K562 (cell line): Measurements from ENCODE around the gene HSD11B1L. TPM values are rescaled to one million over a fixed set of nuclear protein-coding genes. Genes with fewer than 3 reads are reported as not detected.

Source experiments
- ARNT ChIP-seq, 2 experiments: fragments of 450-650 bp; IDR thresholded peaks; 2 replicates each; pipeline ENCODE4 v1.6.1; 2016; ENCODE audit warnings: mild to moderate bottlenecking in 1 of 2
- E4F1 ChIP-seq: fragments of 250-450 bp; sonication (Bioruptor Pico); IDR thresholded peaks from 2 replicates; pipeline ENCODE4 v1.5.0; 2021; ENCODE audit warnings: mild to moderate bottlenecking, borderline replicate concordance
- EZH2 ChIP-seq: IDR thresholded peaks from 2 replicates; pipeline ENCODE4 v1.6.1; 2012; ENCODE audit warnings: low read depth, mild to moderate bottlenecking, inconsistent platforms, low read length, borderline replicate concordance
- FOXJ3 ChIP-seq: sonication (generic); formaldehyde crosslinking; IDR thresholded peaks from 2 replicates; pipeline ENCODE4 v1.4.0; 2020; ENCODE audit warnings: mild to moderate bottlenecking, missing genetic modification reagents
- FOXM1 ChIP-seq, 2 experiments: fragments of 450-650 bp in 1 of 2; sonication (generic) in 1 of 2; formaldehyde crosslinking in 1 of 2; IDR thresholded peaks; 2 replicates each; pipeline versions ENCODE4 v1.6.1 to v1.9.0; 2017 to 2022; ENCODE audit warnings: low read depth in 2 of 2, mild to moderate bottlenecking in 2 of 2, missing genetic modification reagents in 1 of 2, moderate library complexity in 1 of 2
- HDGF ChIP-seq: fragments of 450-650 bp; IDR thresholded peaks from 2 replicates; pipeline ENCODE4 v1.6.1; 2016
- HEY1 ChIP-seq: fragments of 250-450 bp; sonication (Bioruptor Pico); IDR thresholded peaks from 2 replicates; pipeline ENCODE4 v1.5.0; 2020; ENCODE audit warnings: mild to moderate bottlenecking, moderate library complexity, borderline replicate concordance
- HMBOX1 ChIP-seq: sonication (generic); IDR thresholded peaks from 2 replicates; pipeline ENCODE4 v1.6.1; 2016
- MCM2 ChIP-seq: fragments of 450-650 bp; IDR thresholded peaks from 2 replicates; pipeline ENCODE4 v1.6.1; 2017; ENCODE audit warnings: low read depth, mild to moderate bottlenecking
- NBN ChIP-seq: fragments of 450-650 bp; IDR thresholded peaks from 2 replicates; pipeline ENCODE4 v1.6.1; 2016; ENCODE audit warnings: low read depth, mild to moderate bottlenecking
- NR4A1 ChIP-seq, 2 experiments: fragments of 250-450 bp in 1 of 2; fragments of 450-650 bp in 1 of 2; sonication (Bioruptor Pico) in 1 of 2; IDR thresholded peaks; 2 replicates each; pipeline versions ENCODE4 v1.4.0 to v1.6.1; 2016 to 2020; ENCODE audit warnings: mild to moderate bottlenecking in 2 of 2, missing compliant biosample characterization in 1 of 2, missing genetic modification characterization in 1 of 2, moderate library complexity in 1 of 2
- PCBP2 ChIP-seq: fragments of 200-400 bp; formaldehyde crosslinking; IDR thresholded peaks from 2 replicates; pipeline ENCODE4 v1.6.1; 2018; ENCODE audit warnings: low read length, low read depth, mild to moderate bottlenecking, moderate library complexity; ENCODE audit not compliant: poor library complexity, severe bottlenecking
- PHF20 ChIP-seq: fragments of 450-650 bp; IDR thresholded peaks from 2 replicates; pipeline ENCODE4 v1.6.1; 2018; ENCODE audit not compliant: partially characterized antibody
- SOX6 ChIP-seq: fragments of 450-650 bp; IDR thresholded peaks from 2 replicates; pipeline ENCODE4 v1.6.1; 2014; ENCODE audit warnings: mild to moderate bottlenecking
- SREBF2 ChIP-seq: sonication (generic); formaldehyde crosslinking; IDR thresholded peaks from 2 replicates; pipeline ENCODE4 v1.4.0; 2020; ENCODE audit warnings: mild to moderate bottlenecking, missing genetic modification reagents
- ZKSCAN8 ChIP-seq: fragments of 200-800 bp; sonication (Bioruptor generic); IDR thresholded peaks from 2 replicates; pipeline ENCODE4 v1.6.1; 2016; ENCODE audit warnings: missing genetic modification characterization, missing compliant biosample characterization
- ZNF24 ChIP-seq: fragments of 450-650 bp; IDR thresholded peaks from 2 replicates; pipeline ENCODE4 v1.6.1; 2016
- ZNF354B ChIP-seq: fragments of 250-450 bp; sonication (Bioruptor Pico); IDR thresholded peaks from 2 replicates; pipeline ENCODE4 v1.4.0; 2020
- ZNF518B ChIP-seq: fragments of 250-450 bp; sonication (Bioruptor Pico); IDR thresholded peaks from 2 replicates; pipeline ENCODE4 v1.5.0; 2021; ENCODE audit warnings: mild to moderate bottlenecking, moderate library complexity
- ZNF561 ChIP-seq: fragments of 450-650 bp; formaldehyde crosslinking; conservative IDR thresholded peaks from 2 replicates; pipeline ENCODE4 v1.4.0; 2020; ENCODE audit warnings: mild to moderate bottlenecking, moderate library complexity
- polyA plus RNA-seq, 8 experiments: library from polyadenylated mRNA; depleted of rRNA in 4 of 8; stranded (reverse) in 5 of 8; unstranded in 3 of 8; fragments of >200 nt; fragmentation: Nextera tagmentation in 2 of 8; fragmentation: Illumina TruSeq in 1 of 8; extraction: Ambion mirVana in 2 of 8; extraction: Trizol in 1 of 8; gene quantifications; 2 replicates each; pipeline versions ENCODE4 v1.2.1 to v1.2.3, GENCODE V29; 2011 to 2014; ENCODE audit warnings: inconsistent platforms in 1 of 8, missing spikeins in 1 of 8
- total RNA-seq, 7 experiments: library from RNA; depleted of rRNA in 6 of 7; stranded (reverse); fragments of >200 nt in 6 of 7; fragmentation: Illumina TruSeq in 2 of 7; extraction: Trizol in 2 of 7; gene quantifications; 2 replicates each; pipeline versions ENCODE4 v1.2.1 to v1.2.3, GENCODE V29; 2011 to 2021; ENCODE audit warnings: low replicate concordance in 1 of 7
- TF ChIP-seq, protein P1 (sequence below): fragments of 450-650 bp; IDR thresholded peaks from 2 replicates; pipeline ENCODE4 v1.6.1; 2016; ENCODE audit warnings: missing biosample characterization, missing genetic modification characterization

HSD11B1L gene
- total and polyA plus RNA-seq, 9 of the 15 experiments (the other 6 are each of a cell fraction or from before 2014, with no cell fraction given), result 0.31 to 7.7 (median 2.3) TPM

DNA sequence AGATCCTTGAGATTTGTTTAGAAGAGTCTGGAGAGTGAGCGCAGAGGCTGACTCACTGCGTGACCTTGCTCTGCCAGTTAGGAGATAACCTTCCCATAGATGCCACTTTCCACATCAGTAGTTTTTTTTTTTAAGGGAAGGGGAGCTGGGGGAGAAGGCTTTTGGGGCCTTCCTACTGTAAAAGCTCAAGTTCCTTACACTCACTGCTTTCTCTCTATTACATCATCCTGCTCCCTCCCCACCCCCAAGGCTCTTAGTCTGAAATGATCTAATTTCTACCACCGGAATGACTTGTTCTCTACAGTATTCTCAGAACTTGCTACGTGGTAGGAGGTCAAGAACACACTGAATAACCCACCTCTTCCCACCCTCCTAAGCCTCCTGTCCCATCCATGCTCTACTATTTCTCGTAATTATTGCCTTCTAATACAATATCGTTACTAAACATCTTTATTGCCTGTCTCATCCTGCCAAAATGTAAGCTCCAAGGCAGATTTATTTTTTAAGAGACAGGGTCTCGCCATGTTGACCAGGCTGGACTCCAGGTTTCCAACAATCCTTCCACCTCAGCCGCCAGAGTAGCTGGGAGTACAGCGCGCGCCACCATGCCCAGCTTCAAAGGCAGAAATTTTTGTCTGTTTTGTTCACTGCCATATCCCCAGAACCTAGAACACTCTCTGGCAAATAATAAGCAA is 37.9 kb downstream of the HSD11B1L start (continued):
- TF ChIP-seq ZNF561 (CRISPR knock-in tag) (no peak), ARNT (IDR thresholded peaks at IDR 0.05) (no peak; a peak in 2 of 4 replicates), PCBP2 (no peak), PHF20 (no peak), NR4A1 (CRISPR knock-in tag; IDR thresholded peaks at IDR 0.05) (no peak), NR4A1 (tag; IDR thresholded peaks at IDR 0.05) (no peak), NBN (no peak; the same call in 1 of the 2 replicates), MCM2 (no peak), HEY1 (CRISPR knock-in tag) (no peak), FOXJ3 (no peak), E4F1 (CRISPR knock-in tag) (no peak), ZNF354B (no peak), FOXM1 (IDR thresholded peaks at IDR 0.05; ENCODE audit: low read depth) (0 out of 2 replicates have a peak, but pooled peaks have one; percentile 31), FOXM1 (CRISPR knock-in tag; IDR thresholded peaks at IDR 0.05; ENCODE audit: low read depth) (no peak), SOX6 (peak; percentile 70), SREBF2 (no peak), ZKSCAN8 (CRISPR knock-in tag) (no peak), HMBOX1 (no peak), ZNF24 (peak; percentile 47; the same call in 1 of the 2 replicates), EZH2 (no peak), HDGF (no peak), ZNF518B (no peak)
- TF ChIP-seq, protein P1, sequence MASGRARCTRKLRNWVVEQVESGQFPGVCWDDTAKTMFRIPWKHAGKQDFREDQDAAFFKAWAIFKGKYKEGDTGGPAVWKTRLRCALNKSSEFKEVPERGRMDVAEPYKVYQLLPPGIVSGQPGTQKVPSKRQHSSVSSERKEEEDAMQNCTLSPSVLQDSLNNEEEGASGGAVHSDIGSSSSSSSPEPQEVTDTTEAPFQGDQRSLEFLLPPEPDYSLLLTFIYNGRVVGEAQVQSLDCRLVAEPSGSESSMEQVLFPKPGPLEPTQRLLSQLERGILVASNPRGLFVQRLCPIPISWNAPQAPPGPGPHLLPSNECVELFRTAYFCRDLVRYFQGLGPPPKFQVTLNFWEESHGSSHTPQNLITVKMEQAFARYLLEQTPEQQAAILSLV (tag), result peak; percentile 91
